NCI-H1930 (cell line): ENCODE measurements around the gene CFAP161.
"Not testable (repeated sequence)": the region's sequence is repeated elsewhere in the genome, so short reads cannot be mapped to it uniquely, and the experiment has no call there.

Experiments
- DNase-seq, 2 experiments: peaks; one replicate each; lab custom pipeline; 2025; lab: John Stamatoyannopoulos, UW

The CFAP161 gene

DNA sequence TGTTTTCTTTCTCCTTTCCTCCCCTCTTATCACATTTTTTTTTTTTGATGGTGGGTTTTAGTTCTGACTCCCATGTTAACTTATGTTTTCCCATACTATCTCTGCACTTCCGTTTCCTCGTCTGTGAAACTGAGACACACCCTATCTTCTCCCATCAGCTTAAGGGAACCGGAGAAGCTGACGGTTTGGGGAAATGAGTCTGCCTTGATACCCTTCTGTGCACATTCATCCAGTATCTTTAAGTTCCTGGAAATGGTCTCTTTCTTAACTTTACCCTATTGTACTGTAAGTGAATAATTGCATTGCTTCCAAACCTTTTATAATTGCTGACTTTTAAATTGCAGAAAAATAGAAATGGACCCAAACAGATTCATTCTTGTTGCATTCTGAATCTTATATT is 26.2 kb upstream of the CFAP161 start:
- no peak for DNase-seq

DNA sequence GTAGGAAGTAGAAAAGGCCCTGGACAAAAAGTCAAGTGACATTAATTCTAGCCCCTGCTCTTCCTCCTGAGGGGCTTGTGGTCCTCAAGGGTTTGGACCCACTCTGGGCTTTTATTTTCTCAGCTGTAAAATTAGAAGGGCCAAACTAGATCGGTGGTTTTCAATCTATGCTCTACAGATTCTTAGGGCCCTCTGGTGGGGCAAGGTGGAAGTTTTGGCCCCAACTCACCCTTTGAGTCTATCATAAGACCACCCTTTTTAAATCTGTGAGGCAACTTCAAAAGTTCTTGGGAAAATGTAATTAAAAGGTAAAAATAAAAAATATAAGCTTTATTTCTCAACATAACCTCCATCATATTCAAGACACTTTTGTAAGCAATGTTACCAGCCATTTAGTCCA is 25.6 kb upstream of the CFAP161 start:
- no peak for DNase-seq

DNA sequence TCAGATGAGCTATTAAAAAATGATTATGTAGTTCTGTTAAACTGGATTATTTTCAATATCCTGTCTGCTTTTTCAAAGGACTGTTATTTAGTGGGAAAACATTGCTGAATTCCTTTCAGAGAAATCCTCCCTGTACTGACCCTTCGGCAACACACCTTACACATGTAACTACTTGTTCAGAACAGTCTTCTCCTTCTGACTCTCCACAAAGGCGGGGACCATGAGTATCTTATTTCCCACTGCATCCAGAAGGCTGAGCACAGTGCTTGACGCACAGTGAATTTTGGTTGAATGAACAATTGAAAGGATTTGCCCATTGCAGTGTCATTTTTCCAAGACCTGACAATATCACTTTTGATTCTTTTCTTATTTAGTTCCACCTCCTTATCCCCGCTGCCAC is 23.1 kb upstream of the CFAP161 start:
- DNase-seq = no peak

DNA sequence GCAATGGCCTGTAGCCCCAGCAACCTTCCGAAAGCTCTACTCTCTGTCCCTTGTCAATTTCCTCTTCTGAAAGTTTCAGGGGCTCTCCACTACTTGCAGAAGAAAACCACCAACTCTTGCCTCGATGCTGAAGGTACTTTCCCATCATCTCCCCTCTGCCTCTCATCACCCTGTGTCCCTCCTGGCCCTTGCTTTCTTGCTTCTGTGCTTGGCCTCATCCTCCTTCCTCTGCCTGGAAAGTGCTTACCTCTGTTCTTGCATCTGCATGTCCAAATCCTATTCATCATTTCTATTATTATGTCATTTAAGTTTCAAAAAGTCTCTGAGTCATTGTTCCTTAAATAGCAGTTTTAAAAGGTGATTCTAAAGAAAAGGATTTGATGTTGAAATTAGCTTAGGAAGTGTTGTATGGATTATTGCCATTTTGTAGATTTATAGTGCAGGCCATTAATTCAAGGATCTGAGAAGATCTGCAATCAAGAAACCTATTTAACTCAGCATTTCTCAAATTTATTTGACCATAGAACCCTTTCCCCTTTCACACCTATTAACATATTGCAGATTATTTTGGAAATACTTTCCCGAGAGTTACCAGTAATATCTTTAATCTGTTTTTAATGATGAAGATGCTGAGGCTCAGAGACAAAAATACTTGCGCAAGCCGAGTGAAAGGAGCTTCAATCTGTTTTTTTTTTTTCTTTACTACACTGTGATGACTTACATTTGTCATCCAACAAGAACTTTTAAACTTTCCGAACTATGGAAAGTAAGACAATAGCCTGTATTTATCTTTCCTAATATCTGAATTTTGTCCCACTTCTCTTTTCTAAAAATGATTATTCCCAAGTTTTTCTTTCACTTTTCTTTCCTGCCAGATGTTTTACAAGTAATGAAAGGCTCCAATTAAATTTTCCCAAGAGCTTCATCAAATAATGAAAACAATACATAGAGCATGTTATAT is 22.3 kb upstream of the CFAP161 start:
- DNase-seq = no peak

DNA sequence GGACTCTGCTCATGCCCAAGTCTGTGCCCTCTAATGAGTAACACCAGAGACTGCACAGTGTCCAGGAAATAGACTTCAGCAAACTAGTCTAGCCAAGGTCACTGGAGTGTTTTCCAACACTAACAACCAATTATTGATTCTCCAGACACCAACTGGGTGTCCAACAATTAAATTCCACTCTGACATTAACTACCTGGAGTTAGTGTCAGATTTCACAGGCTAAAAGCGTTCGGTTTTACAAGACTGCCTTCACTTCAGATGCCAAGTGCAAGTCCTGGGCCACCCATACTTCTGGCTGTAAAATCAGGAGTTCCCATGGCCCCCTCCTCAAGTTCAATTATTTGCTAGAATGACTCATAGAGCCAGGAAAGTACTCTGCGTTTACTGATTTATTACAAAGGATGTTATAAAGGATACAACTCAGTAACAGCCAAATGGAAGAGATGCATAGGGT is 20.8 kb upstream of the CFAP161 start:
- no peak for DNase-seq

DNA sequence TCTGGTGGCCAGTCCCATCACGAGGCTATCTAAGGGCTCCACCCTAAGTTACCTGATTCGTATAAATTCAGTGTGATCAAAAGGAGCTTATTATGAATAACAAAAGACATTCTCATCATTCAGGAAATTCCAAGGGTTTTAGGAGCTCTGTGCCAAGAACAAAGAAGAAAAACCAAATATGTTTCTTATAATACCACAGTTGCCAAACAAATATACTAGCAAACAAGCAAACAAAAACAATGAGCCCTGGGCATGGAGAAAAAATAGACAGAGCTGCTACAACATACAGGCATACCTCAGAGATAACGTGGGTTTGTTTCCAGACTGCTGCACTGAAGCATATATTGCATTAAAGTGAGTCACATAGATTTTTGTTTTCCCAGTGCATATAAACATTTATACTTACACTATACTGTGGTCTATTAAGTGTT is 20.2 kb upstream of the CFAP161 start:
- no peak for DNase-seq

DNA sequence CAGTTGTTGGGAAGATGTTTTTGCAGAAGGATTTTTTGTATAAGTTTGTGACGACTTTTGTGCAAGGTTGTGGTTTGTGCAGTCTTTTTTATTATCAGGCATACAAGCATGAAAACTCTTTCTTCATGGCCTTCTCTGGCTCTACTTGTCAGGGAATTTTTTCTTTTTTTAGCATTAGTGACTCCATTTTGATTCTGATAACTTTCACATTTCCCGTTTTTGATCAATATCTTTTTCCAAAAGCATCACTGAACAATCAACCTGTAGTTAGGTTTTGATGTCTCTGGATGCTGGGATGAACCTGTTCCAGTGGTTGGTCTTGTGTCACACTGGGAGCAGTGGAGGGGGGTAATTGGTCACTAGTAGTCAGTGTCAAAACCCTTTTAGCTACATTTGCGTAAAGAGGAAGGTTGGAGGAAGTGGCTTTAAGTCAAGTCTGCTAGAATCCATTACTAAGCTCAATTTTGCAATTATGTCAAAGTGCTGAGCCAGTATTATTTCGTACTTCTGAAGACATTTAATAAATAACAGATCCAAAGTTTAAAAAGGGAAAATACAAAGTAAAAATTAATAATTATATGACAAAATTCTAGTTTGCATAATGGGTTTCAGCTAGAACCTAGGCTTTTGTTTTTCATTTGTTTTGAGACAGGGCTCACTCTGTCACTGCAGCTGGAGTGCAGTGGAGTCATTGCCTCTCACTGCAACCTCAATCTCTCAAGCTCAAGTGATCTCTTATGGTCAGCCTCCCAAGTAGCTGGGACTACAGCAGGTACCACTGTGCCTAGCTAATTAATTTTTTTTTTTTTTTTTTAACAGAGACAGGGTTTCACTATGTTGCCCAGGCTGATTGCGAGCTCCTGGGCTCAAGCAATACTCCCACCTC is 18.8 kb upstream of the CFAP161 start:
- no peak for DNase-seq

DNA sequence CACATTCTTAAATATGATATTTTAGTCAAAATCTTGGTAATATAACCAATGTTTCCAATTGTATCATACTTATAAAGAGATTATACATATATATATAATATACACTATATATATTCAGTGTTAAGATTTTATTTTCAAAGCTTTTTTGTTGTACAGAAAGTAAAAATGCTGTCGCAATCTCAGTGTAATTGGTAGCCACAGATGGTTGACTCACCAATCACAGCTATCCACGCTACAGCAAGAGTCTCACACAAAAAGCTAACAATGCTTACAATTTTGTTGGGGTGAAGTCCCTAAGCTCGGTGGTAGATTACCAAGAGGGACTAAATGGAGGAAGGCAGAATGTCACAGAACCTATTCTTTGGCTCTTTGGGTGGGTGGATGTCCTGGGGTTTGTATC is 16.9 kb upstream of the CFAP161 start:
- DNase-seq = no peak

DNA sequence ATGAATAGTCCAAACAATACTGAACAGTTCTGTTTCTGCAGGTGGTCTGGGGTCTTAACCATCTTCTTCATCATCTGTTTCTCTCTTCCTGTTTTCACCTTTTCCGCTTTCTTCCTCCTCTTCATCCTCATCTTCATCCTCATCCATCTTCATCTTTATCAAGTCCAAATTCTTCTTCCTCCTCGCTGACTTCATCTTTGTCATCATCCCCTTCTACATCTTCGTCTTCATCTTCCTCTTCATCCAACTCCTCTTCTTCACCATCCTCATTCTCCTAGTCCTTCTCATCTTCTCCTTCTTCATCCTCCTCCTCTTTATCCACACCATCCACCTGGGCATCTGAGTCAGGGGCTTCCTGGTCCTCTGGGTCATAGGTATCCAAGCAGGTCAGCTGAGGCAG is 16.5 kb upstream of the CFAP161 start:
- DNase-seq = no peak

DNA sequence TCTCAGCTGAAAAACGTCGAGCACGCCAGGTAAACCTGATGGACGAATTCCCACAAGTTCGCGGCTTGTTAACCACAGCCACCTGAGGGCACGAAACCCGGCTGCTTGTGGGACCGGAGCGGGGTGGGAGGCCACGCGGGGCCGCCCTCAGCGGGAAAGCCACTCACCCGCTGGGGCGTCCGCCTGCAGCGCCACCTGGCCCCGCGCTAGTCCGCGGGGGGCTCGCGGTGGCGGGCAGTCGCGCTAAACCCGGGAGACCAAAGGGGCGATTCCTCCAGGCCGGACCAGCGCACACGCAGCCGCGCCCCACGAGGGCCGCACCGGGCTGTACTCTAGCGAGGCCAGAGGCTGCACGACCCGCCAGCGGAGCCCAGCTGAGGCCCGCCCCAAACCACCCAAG is 15.7 kb upstream of the CFAP161 start:
- DNase-seq = no peak

DNA sequence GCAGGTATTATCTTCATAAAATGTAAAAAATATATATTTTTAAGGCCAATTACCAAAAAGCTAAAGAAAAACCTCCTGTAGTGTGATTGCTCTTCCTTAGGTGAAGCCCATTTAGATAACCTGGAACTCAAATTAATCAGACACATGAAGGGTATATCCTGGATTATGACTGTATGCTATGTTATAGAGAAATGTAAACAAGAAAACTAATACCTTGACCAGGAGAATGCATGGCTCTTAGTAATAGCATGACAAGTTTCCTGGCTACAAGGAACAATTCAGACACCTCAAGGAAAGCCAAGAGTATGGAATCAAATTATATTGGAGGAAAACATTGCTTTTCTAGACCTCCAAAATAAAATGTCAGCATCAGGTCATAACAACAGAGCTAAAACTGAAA is 14.0 kb upstream of the CFAP161 start:
- DNase-seq = no peak

DNA sequence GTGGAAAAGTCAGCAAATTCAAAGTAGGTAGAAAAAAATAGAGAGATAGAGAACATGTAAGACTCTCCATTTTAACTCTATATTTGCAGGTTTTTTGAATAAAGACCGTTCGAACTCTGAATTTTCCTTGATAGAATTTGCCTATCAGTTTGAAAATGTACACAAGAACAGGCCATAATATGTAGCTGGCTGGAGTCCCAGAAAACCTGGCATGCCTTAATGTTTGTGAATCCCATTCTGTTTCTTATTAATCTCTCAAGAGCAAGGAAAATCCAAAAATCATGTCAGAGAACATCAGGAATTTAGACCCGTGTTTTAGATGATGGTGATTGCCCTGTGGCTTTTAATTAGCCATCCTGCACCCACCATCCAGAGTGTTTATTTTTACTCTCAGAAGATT is 7.2 kb upstream of the CFAP161 start:
- DNase-seq = no peak

DNA sequence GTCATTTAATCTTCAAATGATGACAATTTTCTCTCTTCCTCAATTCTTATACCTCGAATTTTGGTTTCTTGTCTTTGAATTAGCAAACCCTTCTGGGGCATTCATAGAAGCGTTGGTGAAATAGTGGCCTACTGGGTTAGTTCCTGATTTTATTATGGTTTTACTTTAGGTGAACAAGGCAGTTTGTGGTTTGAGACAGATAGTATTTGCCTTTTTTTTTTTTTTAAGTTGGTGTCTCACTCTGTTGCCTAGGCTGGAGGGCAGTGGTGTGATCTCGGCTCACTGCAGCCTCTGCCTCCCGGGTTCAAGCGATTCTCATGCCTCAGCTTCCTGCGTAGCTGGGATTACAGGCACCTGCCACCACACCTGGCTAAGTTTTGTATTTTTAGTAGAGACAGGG is 7.4 kb downstream of the CFAP161 start:
- DNase-seq = not testable (repeated sequence)

DNA sequence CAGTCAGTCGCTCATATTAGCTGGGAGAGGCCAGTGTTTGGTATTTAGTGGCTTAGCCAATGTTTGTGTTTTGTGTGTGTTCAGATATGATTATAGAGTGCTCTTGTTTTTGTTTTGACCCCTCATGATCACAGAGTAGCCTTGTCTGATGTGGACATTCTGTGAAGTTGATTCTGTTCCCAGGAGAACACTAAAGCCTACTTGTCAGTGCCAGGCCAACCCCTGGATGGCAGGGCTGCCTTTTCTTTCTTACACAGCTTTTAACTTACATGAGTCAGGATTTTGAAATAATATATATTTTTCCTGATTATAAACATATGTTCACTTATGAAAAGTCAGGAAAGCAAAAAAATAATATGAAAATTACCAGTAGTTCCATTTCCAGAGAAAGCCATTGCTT is 11.9 kb downstream of the CFAP161 start:
- no peak for DNase-seq

DNA sequence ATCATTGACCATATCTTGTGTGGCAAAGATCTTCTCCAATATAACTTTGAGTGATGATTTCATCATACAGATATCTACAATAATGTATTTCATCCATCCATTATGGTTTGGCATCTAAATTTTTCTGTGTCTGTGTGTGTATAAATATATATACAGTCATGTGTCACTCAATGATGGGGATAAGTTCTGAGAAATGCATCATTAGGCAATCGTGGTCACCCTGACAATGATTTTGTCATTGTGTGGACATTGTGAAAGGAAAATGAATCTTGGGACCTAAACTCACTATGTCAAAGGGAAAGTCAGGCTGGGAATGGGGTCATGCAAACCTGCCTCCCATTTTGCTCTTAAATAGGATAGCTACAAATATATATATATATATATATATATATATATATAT is 12.4 kb downstream of the CFAP161 start:
- no peak for DNase-seq

DNA sequence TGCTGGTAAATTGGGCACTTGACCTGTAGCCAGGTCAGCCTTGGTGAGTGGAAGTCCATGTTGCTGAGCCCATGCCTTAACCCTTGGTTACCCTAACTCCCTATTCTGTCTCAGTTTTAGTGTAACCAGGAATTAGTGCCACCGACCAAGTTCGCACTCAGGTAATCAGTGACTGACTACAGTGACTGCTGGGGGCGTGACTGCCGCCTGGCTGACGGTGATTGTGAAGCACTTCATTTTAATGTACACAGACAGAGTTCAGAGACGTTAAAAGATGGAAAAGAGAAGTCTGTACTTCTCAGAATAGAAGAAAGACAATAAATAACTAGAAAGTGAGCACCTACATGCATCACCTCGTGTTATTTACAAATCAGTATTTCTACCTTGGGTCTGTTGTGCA is 17.3 kb downstream of the CFAP161 start:
- no peak for DNase-seq

DNA sequence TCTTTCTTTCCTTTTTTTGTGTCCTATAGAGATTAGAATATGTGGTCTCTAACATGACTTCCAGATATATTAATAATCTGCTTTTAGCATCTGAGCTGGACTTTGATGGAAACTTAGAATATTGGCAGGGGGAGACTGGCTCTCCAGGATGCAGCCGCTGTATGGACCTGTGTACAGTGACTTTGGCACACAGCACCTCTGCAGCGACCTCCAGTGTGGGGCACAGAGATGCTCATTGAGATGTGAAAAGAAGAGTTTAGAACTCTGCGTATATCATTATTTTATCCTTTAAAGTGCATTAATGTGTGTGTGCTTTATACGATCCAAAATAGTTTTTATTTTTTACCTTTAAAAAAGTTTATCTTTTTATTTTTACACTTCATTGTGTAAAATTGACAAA is 18.3 kb downstream of the CFAP161 start:
- no peak for DNase-seq

DNA sequence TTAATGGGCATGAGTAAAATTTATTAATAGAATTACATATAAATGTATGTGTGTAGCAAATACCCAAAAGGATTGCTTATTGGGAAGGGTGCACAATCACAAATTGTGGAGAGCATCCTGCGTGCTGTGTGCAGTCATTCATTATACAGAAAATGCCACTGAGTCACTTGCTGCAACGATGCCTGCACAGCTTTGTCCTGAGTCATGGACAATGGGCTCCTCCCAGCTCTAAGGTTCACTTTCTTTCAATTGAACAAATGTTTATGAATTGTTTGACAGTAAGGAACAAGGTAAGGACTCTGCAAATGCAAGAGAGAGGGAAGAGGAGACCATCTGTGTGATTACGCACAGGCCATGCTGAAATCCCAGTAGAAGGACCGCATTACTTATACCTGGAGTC is 18.7 kb downstream of the CFAP161 start:
- DNase-seq = no peak

DNA sequence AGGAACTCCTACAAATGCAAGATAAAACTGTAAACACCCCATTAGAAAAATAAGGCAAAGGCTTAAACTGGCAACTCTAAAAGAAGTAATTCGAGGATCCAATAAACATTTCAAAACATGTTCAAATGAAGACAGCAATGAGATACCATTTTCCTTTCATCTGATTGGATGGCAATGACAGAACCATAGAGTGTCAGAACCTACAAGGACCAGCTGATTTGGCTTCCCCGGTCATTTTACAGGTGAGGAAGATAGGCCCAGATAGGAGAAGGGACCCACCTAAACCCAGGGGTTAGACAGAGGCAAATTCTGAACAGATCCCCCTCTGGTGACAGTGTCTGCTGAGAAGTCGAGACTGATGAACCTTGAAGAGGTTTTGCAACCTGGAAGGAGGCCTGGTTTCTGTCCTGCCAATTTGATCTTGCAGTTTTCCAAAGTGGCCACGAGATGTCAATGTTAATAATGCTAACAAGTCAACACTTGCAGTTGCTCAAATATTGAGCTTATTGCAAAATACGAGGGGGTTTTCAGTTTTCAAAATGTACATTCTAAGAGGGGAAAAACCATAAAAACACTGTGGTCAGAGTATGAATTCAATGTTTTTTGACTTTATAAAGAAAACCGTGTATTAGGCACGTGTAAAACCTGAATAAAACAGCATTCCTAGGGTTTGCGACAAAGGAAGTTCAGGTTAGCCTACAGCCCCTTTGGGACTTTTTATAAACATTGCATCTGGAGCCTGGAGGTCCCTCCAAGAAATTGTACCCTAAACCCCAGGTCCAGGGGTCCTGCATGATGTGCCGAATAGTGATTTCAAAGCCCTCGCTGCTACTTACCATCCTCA is 21.5 kb downstream of the CFAP161 start:
- DNase-seq = peak in 1 of 2 experiments; percentile 2

DNA sequence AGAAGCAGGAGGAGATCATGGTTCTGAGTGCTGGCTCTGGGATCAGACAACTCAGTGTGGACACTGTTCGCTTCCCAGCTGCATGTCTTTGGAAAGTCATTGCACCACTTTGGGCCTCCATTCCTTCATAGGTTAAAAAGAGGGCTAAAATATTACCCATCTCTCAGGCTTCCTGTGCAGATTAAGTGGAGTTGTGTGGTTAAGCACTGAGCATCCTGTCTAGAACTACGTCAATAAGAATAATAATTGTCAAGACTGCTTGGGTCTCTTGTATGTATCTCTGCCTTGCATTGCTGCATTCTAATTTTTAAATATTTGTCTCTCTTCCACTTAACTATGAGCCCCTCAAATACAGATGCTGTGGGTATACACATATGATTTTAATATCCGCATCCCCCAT is 22.3 kb downstream of the CFAP161 start:
- DNase-seq = no peak

DNA sequence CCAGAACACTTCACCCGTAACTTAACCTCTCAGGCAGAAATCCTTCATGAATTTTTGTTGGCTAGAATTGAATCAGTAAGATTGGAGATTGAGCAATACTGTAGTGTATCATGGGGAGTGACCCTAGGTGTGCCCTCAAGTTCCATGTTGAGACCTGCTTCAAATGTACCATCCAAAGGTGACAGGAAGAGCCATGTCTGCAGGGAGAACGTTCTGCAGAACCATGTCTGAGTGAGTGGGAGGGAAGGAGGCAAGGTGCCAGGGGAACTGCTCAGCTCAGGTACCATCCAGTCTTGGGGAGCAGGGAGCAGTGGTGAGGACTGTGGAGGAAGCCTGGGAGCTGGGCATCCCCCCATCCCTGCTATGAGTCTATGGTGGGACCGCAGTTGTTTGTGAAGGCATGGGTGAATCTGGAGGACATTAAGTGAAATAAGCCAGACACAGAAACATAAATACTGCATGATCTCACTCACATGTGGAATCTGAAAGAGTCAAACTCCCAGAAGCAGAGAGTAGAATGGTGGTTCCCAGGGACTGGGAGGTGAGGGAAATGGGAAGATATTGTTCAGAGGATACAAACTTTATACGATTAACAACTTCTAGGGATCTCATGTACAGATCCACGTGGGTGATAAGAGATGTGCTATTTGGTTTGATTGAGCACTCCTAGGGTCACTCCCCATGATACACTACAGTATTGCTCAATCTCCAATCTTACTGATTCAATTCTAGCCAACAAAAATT is 23.3 kb downstream of the CFAP161 start:
- DNase-seq = no peak

DNA sequence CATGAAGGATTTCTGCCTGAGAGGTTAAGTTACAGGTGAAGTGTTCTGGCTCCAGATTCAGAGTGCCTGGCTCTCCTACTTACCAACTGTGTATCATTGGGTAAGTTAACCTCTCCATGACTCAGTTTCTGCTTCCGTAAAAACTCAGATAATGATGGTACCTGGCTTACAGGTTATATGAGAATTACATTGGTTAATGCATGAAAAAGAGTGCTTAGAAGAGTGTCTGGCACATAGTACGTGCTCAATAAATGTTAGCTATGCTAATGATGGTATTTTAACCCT is 23.8 kb downstream of the CFAP161 start:
- DNase-seq = no peak
